PC-9 (cell line): ENCODE measurements around the gene PYCR2. TPM values are rescaled to one million over a fixed set of nuclear protein-coding genes. Genes with fewer than 3 reads are reported as not detected.

Experiments used
- BruUV-seq: library from RNA; stranded (reverse); fragments of 400-500 nt; replicated peaks from 2 replicates; lab custom pipeline; 2021; lab: Mats Ljungman, UMichigan
- CTCF ChIA-PET: fragments of 300-600 bp; sonication (Branson Sonifier 250); formaldehyde crosslinking; loops from one replicate; lab custom pipeline; 2022; ENCODE audit warnings: antibody characterized with exemption; lab: Charles Lee
- POLR2A ChIA-PET: fragments of 300-600 bp; sonication (Branson Sonifier 250); formaldehyde crosslinking; loops from one replicate; lab custom pipeline; 2022; ENCODE audit warnings: antibody characterized with exemption; ENCODE audit not compliant: unreplicated experiment; lab: Charles Lee
- DNase-seq, 2 experiments: peaks; one replicate each; pipeline versions ENCODE4 v3.0.0 to v3.0.0-alpha.2; 2015 to 2022; ENCODE audit warnings: mixed read lengths in 1 of 2
- H2AFZ ChIP-seq: fragments of 200-600 bp; sonication (generic); 2 replicates; pipeline ENCODE4 v1.8.1; 2017; ENCODE audit warnings: antibody characterized with exemption
- H3F3A ChIP-seq: fragments of 200-600 bp; sonication (generic); 2 replicates; pipeline ENCODE4 v1.8.1; 2017; ENCODE audit warnings: antibody characterized with exemption, mild to moderate bottlenecking, low read depth; ENCODE audit not compliant: insufficient read depth
- H3K27ac ChIP-seq: fragments of 200-600 bp; sonication (generic); 2 replicates; pipeline ENCODE4 v1.6.1; 2016; ENCODE audit warnings: mixed run types
- H3K27me3 ChIP-seq: fragments of 200-600 bp; sonication (generic); 2 replicates; pipeline ENCODE4 v1.6.1; 2016; ENCODE audit warnings: low read depth, mixed run types; ENCODE audit not compliant: insufficient read depth
- H3K36me3 ChIP-seq: fragments of 200-600 bp; sonication (generic); 2 replicates; pipeline ENCODE4 v1.6.1; 2016; ENCODE audit warnings: low read depth, mixed run types
- H3K4me1 ChIP-seq: fragments of 200-600 bp; sonication (generic); replicated peaks from 2 replicates; pipeline ENCODE4 v1.6.1; 2016; ENCODE audit warnings: mixed run types; ENCODE audit not compliant: insufficient read depth
- H3K4me2 ChIP-seq: fragments of 200-600 bp; sonication (generic); 2 replicates; pipeline ENCODE4 v1.6.1; 2017; ENCODE audit warnings: mixed run types
- H3K4me3 ChIP-seq: fragments of 200-600 bp; sonication (generic); 2 replicates; pipeline ENCODE4 v1.6.1; 2016; ENCODE audit warnings: mixed run types
- H3K79me2 ChIP-seq: fragments of 200-600 bp; sonication (generic); 2 replicates; pipeline ENCODE4 v1.6.1; 2017; ENCODE audit warnings: low read depth, mixed run types
- H3K9me2 ChIP-seq: fragments of 200-600 bp; sonication (generic); 2 replicates; pipeline ENCODE4 v1.8.1; 2017; ENCODE audit warnings: mild to moderate bottlenecking; ENCODE audit not compliant: insufficient read depth
- H3K9me3 ChIP-seq: fragments of 200-600 bp; sonication (generic); 2 replicates; pipeline ENCODE4 v1.8.1; 2016; ENCODE audit warnings: low read depth; ENCODE audit not compliant: insufficient read depth
- H4K20me1 ChIP-seq: fragments of 200-600 bp; sonication (generic); 2 replicates; pipeline ENCODE4 v1.8.1; 2017; ENCODE audit not compliant: insufficient read depth
- EZH2 ChIP-seq: fragments of 200-600 bp; sonication (generic); IDR thresholded peaks from 2 replicates; pipeline ENCODE4 v1.8.0; 2017; ENCODE audit warnings: antibody characterized with exemption, low read depth
- intact Hi-C: fragments of 100-400 bp; cut with micrococcal nuclease; formaldehyde crosslinking; loops from one replicate; pipeline ENCODE4 v1.10.0; 2022; ENCODE audit not compliant: unreplicated experiment
- total RNA-seq: library from RNA; stranded (reverse); gene quantifications from 2 replicates; pipeline ENCODE4 v1.2.3, GENCODE V29; 2021
- TF ChIP-seq, protein P1 (sequence below): fragments of 200-600 bp; sonication (generic); conservative IDR thresholded peaks from 2 replicates; pipeline ENCODE4 v1.6.1; 2017; ENCODE audit warnings: mixed run types, antibody characterized with exemption, mild to moderate bottlenecking, moderate library complexity

Gene PYCR2
- total RNA-seq, 1 experiment from 2014 or later = 100 TPM

DNA sequence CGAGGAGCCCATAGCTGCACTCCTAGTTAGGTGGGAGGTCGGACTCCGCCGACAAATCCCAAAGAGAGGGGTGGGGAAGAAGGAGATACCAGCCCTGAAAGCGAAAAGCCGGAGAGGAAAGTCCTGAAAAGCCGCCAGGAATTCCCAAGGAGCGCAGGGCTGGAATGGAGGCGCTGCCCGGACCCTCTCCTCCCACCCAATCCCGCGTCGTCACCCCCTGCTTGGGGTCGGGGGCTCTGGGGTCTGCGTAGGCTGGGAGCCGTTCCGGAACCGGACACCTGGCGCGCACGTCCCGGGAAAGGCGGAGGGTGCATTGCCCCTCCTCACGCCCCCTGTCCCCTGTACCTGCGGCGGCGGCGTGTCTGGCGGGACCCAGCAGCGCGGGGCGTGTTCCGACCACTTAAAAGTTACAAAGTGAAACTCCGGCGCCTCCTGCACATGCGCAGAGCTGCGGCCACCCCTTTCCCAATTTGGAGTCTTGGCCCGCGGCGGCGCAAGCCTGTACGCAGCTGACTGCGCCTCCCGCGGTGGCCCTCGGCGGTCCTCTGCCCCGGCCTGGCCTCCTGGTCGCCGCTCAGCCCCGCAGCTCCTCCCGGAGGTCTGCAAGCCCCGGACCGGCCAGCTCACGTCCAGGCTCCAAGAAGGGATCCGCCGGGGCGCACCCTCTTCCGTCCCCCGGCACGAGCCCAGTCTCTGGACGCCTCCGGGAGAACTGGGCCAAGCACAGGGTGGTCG is 41.9 kb downstream of the PYCR2 start, which contains the start of gene TMEM63A:
Gene TMEM63A (minus strand): TSS at position 422 of the 735 bp plus-strand sequence. CDS start 4,800 bp downstream, outside the sequence.
- Histone ChIP-seq H3K27ac (peak within 1 kb of the TSS; percentile 75), H2AFZ (peak within 1 kb of the TSS; percentile 98), H3K4me1 (peaks cover 57% of the 10 kb centered on the region), H3K9me2 (no peaks in the 10 kb centered on the region), H3K4me2 (peak within 1 kb of the TSS; percentile 94), H4K20me1 (0 out of 2 replicates have a peak, but pooled peaks cover 12% of the 10 kb centered on the region), H3K27me3 (no peaks in the 10 kb centered on the region), H3K9me3 (no peaks in the 10 kb centered on the region), H3F3A (peaks cover 42% of the 10 kb centered on the region; the same call in 1 of the 2 replicates), H3K79me2 (peaks cover 51% of the 10 kb centered on the region), H3K36me3 (0 out of 2 replicates have a peak, but pooled peaks cover 1% of the 10 kb centered on the region), H3K4me3 (peak within 1 kb of the TSS; percentile 92)
- ChIA-PET CTCF (interaction anchor here (0.5 to 1.3 kb wide), 5 partner anchors 15 to 126 kb away, joined by 3 to 5 read pairs (median 3); no protein-coding TSS in a partner anchor), POLR2A (interaction anchor here (0.5 to 0.6 kb wide), 9 partner anchors 11 to 459 kb away, joined by 3 to 6 read pairs (median 4); no protein-coding TSS in a partner anchor)
- TSS peak; percentile 63 for BruUV-seq
- intact Hi-C loops = loop anchor here (1.0 to 5.0 kb wide), 4 partner anchors 40 to 180 kb away; partner anchors contain the start of genes H3-3A and SRP9
- TF ChIP-seq, protein P1, sequence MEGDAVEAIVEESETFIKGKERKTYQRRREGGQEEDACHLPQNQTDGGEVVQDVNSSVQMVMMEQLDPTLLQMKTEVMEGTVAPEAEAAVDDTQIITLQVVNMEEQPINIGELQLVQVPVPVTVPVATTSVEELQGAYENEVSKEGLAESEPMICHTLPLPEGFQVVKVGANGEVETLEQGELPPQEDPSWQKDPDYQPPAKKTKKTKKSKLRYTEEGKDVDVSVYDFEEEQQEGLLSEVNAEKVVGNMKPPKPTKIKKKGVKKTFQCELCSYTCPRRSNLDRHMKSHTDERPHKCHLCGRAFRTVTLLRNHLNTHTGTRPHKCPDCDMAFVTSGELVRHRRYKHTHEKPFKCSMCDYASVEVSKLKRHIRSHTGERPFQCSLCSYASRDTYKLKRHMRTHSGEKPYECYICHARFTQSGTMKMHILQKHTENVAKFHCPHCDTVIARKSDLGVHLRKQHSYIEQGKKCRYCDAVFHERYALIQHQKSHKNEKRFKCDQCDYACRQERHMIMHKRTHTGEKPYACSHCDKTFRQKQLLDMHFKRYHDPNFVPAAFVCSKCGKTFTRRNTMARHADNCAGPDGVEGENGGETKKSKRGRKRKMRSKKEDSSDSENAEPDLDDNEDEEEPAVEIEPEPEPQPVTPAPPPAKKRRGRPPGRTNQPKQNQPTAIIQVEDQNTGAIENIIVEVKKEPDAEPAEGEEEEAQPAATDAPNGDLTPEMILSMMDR = no peak; the same call in 1 of the 2 replicates
- TF ChIP-seq EZH2 = no peak
- peak; percentile 75 to 95 for DNase-seq

DNA sequence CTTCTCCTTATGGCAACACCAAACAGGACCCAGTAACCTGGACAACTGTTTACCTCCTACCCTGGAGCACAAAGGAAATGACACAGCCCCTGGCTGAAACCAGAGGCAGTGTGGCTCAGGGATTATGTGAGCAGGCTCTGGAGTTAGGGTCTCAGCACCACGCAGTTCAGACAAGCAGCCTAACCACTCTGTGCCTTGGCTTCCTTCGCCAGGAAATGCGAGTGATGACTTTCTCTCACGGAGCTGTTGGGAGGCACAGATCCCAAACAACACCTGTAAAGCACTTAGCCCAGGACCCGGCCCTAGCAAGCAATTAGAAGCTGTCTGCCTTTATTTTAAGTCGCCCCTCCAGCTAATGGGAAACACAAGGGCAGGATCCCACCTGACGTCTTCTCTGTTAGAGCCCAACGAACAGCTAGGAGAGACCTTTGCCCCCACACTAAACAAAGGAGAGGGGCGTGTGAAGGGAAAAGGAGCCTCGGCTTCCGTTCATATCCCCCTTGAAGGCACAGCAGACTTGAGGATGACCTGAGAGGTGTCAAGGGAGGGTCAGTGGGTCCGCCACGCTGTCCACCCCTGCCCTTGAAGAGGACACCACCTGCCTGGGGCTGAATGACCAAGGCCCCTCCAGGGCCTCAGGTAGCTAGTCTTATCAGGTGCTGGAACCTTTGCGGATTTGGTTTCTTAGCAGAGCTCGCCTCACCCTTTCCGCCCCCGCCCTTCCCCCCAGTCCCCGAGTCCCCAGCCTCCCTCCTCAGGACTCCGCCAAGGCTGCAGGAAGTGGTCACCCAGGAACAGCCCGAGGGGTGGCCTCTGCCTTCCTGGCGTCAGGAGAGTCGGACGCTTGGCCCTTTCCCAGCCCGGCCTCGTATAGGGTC is 42.7 kb downstream of the PYCR2 start:
- Histone ChIP-seq H3K4me2 (peak overlapping the region; percentile 94), H3K27ac (peak overlapping the region; percentile 75), H4K20me1 (0 out of 2 replicates have a peak, but pooled peaks cover 12% of the 10 kb centered on the region), H3K79me2 (peaks cover 56% of the 10 kb centered on the region), H3K4me3 (peak overlapping the region; percentile 92), H2AFZ (peak overlapping the region; percentile 98), H3K36me3 (peaks cover 6% of the 10 kb centered on the region; the same call in 1 of the 2 replicates), H3F3A (peaks cover 42% of the 10 kb centered on the region), H3K27me3 (no peaks in the 10 kb centered on the region), H3K4me1 (peaks cover 57% of the 10 kb centered on the region), H3K9me3 (no peaks in the 10 kb centered on the region), H3K9me2 (no peaks in the 10 kb centered on the region)
- BruUV-seq = no TSS peak
- TF ChIP-seq, protein P1 = no peak
- TF ChIP-seq EZH2 = no peak
- CTCF ChIA-PET = interaction anchor here (1.0 to 1.3 kb wide), 2 partner anchors 14 to 94 kb away, joined by 3 read pairs; no protein-coding TSS in a partner anchor
- intact Hi-C loops = loop anchor here (2.0 to 5.0 kb wide), 2 partner anchors 95 to 181 kb away; partner anchors contain the start of gene H3-3A
- POLR2A ChIA-PET = interaction anchor here (0.5 to 1.0 kb wide), 3 partner anchors 24 to 432 kb away, joined by 3 to 8 read pairs (median 4); no protein-coding TSS in a partner anchor
- DNase-seq = peak; percentile 72 to 73
